HL-60/S4 treated with phorbol 12-myristate 13-acetate at 8.2 ng/mL for 4 days and 3 days (cell line): ENCODE data around the gene HSPB9.

Experiments used
- in situ Hi-C: fragments of 300-500 bp; cut with MboI; formaldehyde crosslinking; loops from 2 replicates; pipeline ENCODE4 v1.15.0; 2022; ENCODE audit warnings: low sequenced_read_pairs

Gene HSPB9

GRCh38 chr17:42122371-42123303 lies at the start of gene HSPB9:
HSPB9 (plus strand) TSS chr17:42122804; CDS start chr17:42122851, 47 bp downstream.
- in situ Hi-C loops = no loop called here

- in situ Hi-C loops = no loop called here
Observed at GRCh38 chr17:42075789-42076188, 46.8 kb upstream of the HSPB9 start.

GRCh38 chr17:42076797-42077559 lies 45.6 kb upstream of the HSPB9 start:
- in situ Hi-C loops = no loop called here

- in situ Hi-C loops = no loop called here
Observed at GRCh38 chr17:42077755-42078154, 44.8 kb upstream of the HSPB9 start.

GRCh38 chr17:42078396-42079043 lies 44.1 kb upstream of the HSPB9 start:
- in situ Hi-C loops = no loop called here

GRCh38 chr17:42079541-42079940 lies 43.1 kb upstream of the HSPB9 start:
- in situ Hi-C loops = no loop called here

- in situ Hi-C loops = no loop called here
Observed at GRCh38 chr17:42081516-42082129, 41.0 kb upstream of the HSPB9 start.

- in situ Hi-C loops = no loop called here
Observed at GRCh38 chr17:42087042-42087701, 35.4 kb upstream of the HSPB9 start.

GRCh38 chr17:42087736-42088705 lies 34.6 kb upstream of the HSPB9 start:
- in situ Hi-C loops = no loop called here

- in situ Hi-C loops = no loop called here
Observed at GRCh38 chr17:42088736-42089135, 33.9 kb upstream of the HSPB9 start.

GRCh38 chr17:42090964-42091790 lies 31.4 kb upstream of the HSPB9 start:
- in situ Hi-C loops = no loop called here

- in situ Hi-C loops = no loop called here
Observed at GRCh38 chr17:42092939-42093338, 29.7 kb upstream of the HSPB9 start.

- in situ Hi-C loops = no loop called here
Observed at GRCh38 chr17:42094375-42095069, 28.1 kb upstream of the HSPB9 start.

- in situ Hi-C loops = no loop called here
Observed at GRCh38 chr17:42096360-42097111, 26.1 kb upstream of the HSPB9 start.

- in situ Hi-C loops = no loop called here
Observed at GRCh38 chr17:42097691-42098631, 24.6 kb upstream of the HSPB9 start, which contains the start of gene ZNF385C. ZNF385C (minus strand) TSS chr17:42098473; CDS start chr17:42063056, 35,417 bp downstream.
